ENCODE measurements around the gene MYCT1. TPM values are rescaled to one million over a fixed set of nuclear protein-coding genes. Genes with fewer than 3 reads are reported as not detected.

The MYCT1 gene
- total RNA-seq, 1 experiment from 2014 or later = 0.17 TPM

DNA sequence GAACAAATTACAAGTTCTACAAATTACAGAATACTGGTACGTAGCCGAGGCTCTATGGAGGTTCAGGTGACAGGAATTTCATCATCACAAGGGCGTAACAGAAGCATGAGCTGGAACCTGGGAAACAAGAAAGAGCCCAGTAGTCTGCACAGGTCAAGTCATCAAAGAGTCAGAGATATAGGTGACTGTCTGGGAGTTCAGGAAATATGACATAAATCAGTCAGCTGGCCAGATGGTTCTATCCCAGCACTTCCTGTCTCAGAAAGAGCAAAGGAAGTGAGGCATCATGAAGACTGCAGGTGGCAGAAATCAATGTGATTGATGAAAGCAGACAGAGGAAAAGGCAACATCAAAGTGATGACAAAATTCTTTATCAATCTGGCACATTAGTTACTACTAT lies 23.3 kb downstream of the MYCT1 start:
- Mint-ChIP-seq H3K27me3 (ENCODE audit: low read depth) (no peaks in the 10 kb centered on the region), H3K4me1 (peaks cover 6 to 10% of the 10 kb centered on the region in 2 experiments), H3K4me3 (no peak overlapping the region), H3K9me3 (no peaks in the 10 kb centered on the region), H3K27ac (no peak overlapping the region), H3K36me3 (ENCODE audit: insufficient read depth in 1 of 3, low read depth in 3 of 3) (no peaks in the 10 kb centered on the region)
- H3K4ac ChIP-seq (ENCODE audit: low read depth, low read length) = no peak overlapping the region
- no peaks in the 10 kb centered on the region for H3K23me2 ChIP-seq (ENCODE audit: insufficient read length, low read depth, low read length, poor library complexity, severe bottlenecking)
- no CpG with 5 or more reads among the region's 3 CpGs for WGBS (ENCODE audit: extremely low coverage, insufficient read length, low lambda C conversion rate)
- no peaks in the 10 kb centered on the region; the same call in 1 of the 2 replicates for H3K79me2 ChIP-seq (ENCODE audit: insufficient read depth, low read length)
- no peak overlapping the region for H2BK120ac ChIP-seq (ENCODE audit: low read depth, low read length, poor library complexity, severe bottlenecking)
- no peak overlapping the region for H2BK15ac ChIP-seq (ENCODE audit: low read depth, low read length)
- H2AK5ac ChIP-seq (ENCODE audit: insufficient read length, low read length) = no peak overlapping the region
- no peaks in the 10 kb centered on the region; the same call in 1 of the 2 replicates for H3K4me1 ChIP-seq (ENCODE audit: insufficient read depth, low read length)
- no peak overlapping the region for H2BK20ac ChIP-seq (ENCODE audit: low read depth, low read length, poor library complexity, severe bottlenecking)
- H3K9ac ChIP-seq (ENCODE audit: extremely low read depth, insufficient read length, low read length) = no peak overlapping the region
- no peaks in the 10 kb centered on the region for H3K79me1 ChIP-seq (ENCODE audit: insufficient read depth, low read depth, low read length, poor library complexity, severe bottlenecking)
- no peak overlapping the region for H3K18ac ChIP-seq (ENCODE audit: insufficient read length, low read depth, low read length)
- no peaks in the 10 kb centered on the region for H3K9me3 ChIP-seq (ENCODE audit: control insufficient read depth, low read depth, low read length)
- H4K91ac ChIP-seq (ENCODE audit: insufficient read length, low read depth, low read length) = no peak overlapping the region
- no peak overlapping the region for H2AFZ ChIP-seq (ENCODE audit: low read length)
- no peak overlapping the region for H3K4me2 ChIP-seq (ENCODE audit: insufficient read depth, insufficient read length, low read length)
- no peak overlapping the region for H4K8ac ChIP-seq (replicated peaks; ENCODE audit: insufficient read length, low read depth, low read length)
- no peak overlapping the region for H3K27ac ChIP-seq (ENCODE audit: insufficient read length, low read depth, low read length)
- no peak overlapping the region for H3K56ac ChIP-seq (ENCODE audit: insufficient read length, low read depth, low read length)
- TF ChIP-seq CTCF (conservative IDR thresholded peaks at IDR 0.05) = no peak
- no peak overlapping the region for H4K5ac ChIP-seq (ENCODE audit: insufficient read length, low read depth, low read length)
- H2BK12ac ChIP-seq (ENCODE audit: insufficient read length, low read depth, low read length) = no peak overlapping the region
- H3T11ph ChIP-seq (ENCODE audit: low read length) = no peak overlapping the region
- no peak overlapping the region for H3K14ac ChIP-seq (ENCODE audit: insufficient read depth, low read length)
- no peak overlapping the region for H2BK5ac ChIP-seq (ENCODE audit: insufficient read length, low read length)
- DNase-seq = no peak
- H3K23ac ChIP-seq (ENCODE audit: insufficient read length, low read depth, low read length) = no peak overlapping the region
- no peaks in the 10 kb centered on the region for H3K27me3 ChIP-seq (ENCODE audit: insufficient read depth, low read length)
- no peaks in the 10 kb centered on the region for H4K20me1 ChIP-seq (ENCODE audit: control insufficient read depth, insufficient read depth, insufficient read length)
